Vagina (tissue), 2 donors: Measurements from ENCODE around the gene ITK. TPM values are rescaled to one million over a fixed set of nuclear protein-coding genes. Genes with fewer than 3 reads are reported as not detected.
A peak's percentile ranks its signal among the peaks of the same experiment; 100 is the strongest.

ENCODE experiments used
- DNase-seq, 2 donors: peaks; one replicate each; pipeline ENCODE4 v3.0.0-alpha.2; 2017; ENCODE audit errors: extremely low spot score in 2 of 2
- H3K27ac ChIP-seq: fragments of 200-600 bp; sonication (generic); one replicate; pipeline ENCODE4 v1.5.1; 2019
- H3K27me3 ChIP-seq: fragments of 200-600 bp; sonication (generic); one replicate; pipeline ENCODE4 v1.5.1; 2019
- H3K36me3 ChIP-seq, 2 donors: fragments of 200-600 bp; sonication (generic); one replicate each; pipeline ENCODE4 v1.5.1; 2017 to 2019
- H3K4me1 ChIP-seq: fragments of 200-600 bp; sonication (generic); one replicate; pipeline ENCODE4 v1.5.1; 2019
- H3K4me3 ChIP-seq, 2 donors: fragments of 200-600 bp; sonication (generic); 1 replicate in 1 of 2; 2 replicates in 1 of 2; pipeline ENCODE4 v1.5.1; 2016 to 2019
- H3K9me3 ChIP-seq: fragments of 200-600 bp; sonication (generic); one replicate; pipeline ENCODE4 v1.5.1; 2019
- CTCF ChIP-seq, 3 experiments: fragments of 450-650 bp in 2 of 3; fragments of 200-600 bp in 1 of 3; sonication (generic) in 1 of 3; IDR thresholded peaks; one replicate each; pipeline ENCODE4 v1.5.1; 2017 to 2019; ENCODE audit warnings: antibody characterized with exemption in 3 of 3, mild to moderate bottlenecking in 2 of 3, moderate library complexity in 2 of 3
- POLR2A ChIP-seq, 2 donors: fragments of 450-650 bp; IDR thresholded peaks; one replicate each; pipeline ENCODE4 v1.6.1; 2017; ENCODE audit warnings: antibody characterized with exemption in 2 of 2, mild to moderate bottlenecking in 2 of 2, moderate library complexity in 2 of 2
- POLR2AphosphoS5 ChIP-seq, 2 donors: sonication (generic); formaldehyde crosslinking; IDR thresholded peaks; one replicate each; pipeline ENCODE4 v1.9.0; 2017; ENCODE audit warnings: antibody characterized with exemption in 2 of 2, mild to moderate bottlenecking in 2 of 2, low read depth in 1 of 2; ENCODE audit not compliant: insufficient read depth in 1 of 2
- intact Hi-C: fragments of 100-400 bp; cut with DNase I; formaldehyde crosslinking; loops from one replicate; pipeline ENCODE4 v1.15.1; 2023
- total RNA-seq: library from RNA; depleted of rRNA; stranded (reverse); fragments of >200 nt; gene quantifications from one replicate; pipeline ENCODE4 v1.2.3, GENCODE V29; 2016

ITK gene
- total RNA-seq, 1 donor from 2014 or later = 15.7 TPM

- H3K4me3 ChIP-seq = no peak overlapping the region
- no peaks in the 10 kb centered on the region for H3K9me3 ChIP-seq
- DNase-seq = no peak
- intact Hi-C loops = no loop called here
- no peaks in the 10 kb centered on the region for H3K36me3 ChIP-seq
- peak in 2 of 3 experiments; percentile 42 to 52 for TF ChIP-seq CTCF (IDR thresholded peaks at IDR 0.05)
- TF ChIP-seq POLR2A (IDR thresholded peaks at IDR 0.05) = no peak
- no peak overlapping the region for H3K27ac ChIP-seq
- no peaks in the 10 kb centered on the region for H3K27me3 ChIP-seq
- H3K4me1 ChIP-seq = no peaks in the 10 kb centered on the region
These were observed 72.9 kb downstream of the ITK start for GRCh38 chr5:157253547-157253946.

GRCh38 chr5:157258450-157258849 lies 77.8 kb downstream of the ITK start:
- intact Hi-C loops = no loop called here

DNA sequence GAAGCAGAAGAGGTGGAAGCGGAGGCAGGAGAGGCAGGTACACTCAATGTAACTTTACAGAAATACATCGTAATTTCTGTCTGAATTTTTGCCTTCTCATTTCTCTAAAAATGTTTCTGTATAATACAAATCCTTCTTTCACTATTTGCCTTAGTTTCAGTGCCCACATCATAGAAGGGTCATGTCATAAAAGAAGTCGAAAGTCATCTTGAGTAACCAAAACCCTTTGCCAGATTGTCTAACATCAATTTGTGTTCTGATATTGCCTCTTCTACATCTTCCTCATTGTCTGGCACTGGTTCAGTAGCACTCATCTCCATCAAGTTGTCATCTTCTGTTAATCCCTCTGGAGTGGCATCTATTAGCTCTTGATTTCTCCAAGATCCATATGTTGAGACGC lies 79.1 kb downstream of the ITK start:
- intact Hi-C loops = no loop called here
- Histone ChIP-seq H3K27ac (no peak overlapping the region), H3K36me3 (no peaks in the 10 kb centered on the region), H3K9me3 (no peaks in the 10 kb centered on the region), H3K27me3 (no peaks in the 10 kb centered on the region), H3K4me1 (no peaks in the 10 kb centered on the region), H3K4me3 (no peak overlapping the region)
- DNase-seq = no peak
- TF ChIP-seq POLR2A (IDR thresholded peaks at IDR 0.05) (no peak), POLR2AphosphoS5 (IDR thresholded peaks at IDR 0.05; ENCODE audit: insufficient read depth in 1 of 2, low read depth in 1 of 2) (no peak), CTCF (IDR thresholded peaks at IDR 0.05) (no peak)

More at GRCh38 chr5:157258450-157258849, 77.8 kb downstream of the ITK start:
- H3K9me3 ChIP-seq = no peaks in the 10 kb centered on the region
- DNase-seq = no peak
- no peak overlapping the region for H3K27ac ChIP-seq
- TF ChIP-seq POLR2A (IDR thresholded peaks at IDR 0.05) (no peak), CTCF (IDR thresholded peaks at IDR 0.05) (no peak), POLR2AphosphoS5 (IDR thresholded peaks at IDR 0.05; ENCODE audit: insufficient read depth in 1 of 2, low read depth in 1 of 2) (no peak)
- H3K27me3 ChIP-seq = no peaks in the 10 kb centered on the region
- no peaks in the 10 kb centered on the region for H3K4me1 ChIP-seq
- no peak overlapping the region for H3K4me3 ChIP-seq
- no peaks in the 10 kb centered on the region for H3K36me3 ChIP-seq

DNA sequence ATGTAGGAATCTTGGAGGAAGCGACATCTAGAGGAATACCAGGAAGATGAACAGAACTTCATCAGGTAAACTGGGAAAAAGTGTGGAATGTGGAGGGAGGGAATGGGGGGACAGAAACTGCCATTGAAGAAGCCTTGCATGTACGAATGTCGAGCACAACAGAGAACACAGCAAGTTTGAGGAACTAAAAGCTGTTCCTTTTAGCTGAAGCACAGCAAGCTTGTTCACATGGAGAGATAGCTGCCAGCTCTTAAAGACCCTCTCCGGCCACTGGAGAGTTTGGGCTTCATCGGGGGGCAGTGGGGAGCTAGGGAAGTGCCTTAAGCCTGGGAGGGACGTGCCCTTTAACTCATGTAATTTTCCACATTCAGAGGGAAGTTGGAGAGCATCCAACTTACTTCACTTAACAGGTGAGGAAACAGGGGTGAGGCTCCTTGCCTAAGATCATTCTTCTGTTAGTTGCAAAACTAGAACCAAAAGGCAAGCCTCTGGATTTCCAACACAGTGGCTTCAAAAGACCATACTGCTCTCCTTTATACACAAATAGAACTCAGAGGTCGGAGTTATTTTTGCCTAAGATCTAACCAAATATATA lies 83.0 kb downstream of the ITK start:
- Histone ChIP-seq H3K4me3 (no peak overlapping the region), H3K9me3 (no peaks in the 10 kb centered on the region), H3K36me3 (no peaks in the 10 kb centered on the region), H3K27me3 (no peaks in the 10 kb centered on the region), H3K27ac (no peak overlapping the region), H3K4me1 (peaks cover 18% of the 10 kb centered on the region)
- intact Hi-C loops = no loop called here
- TF ChIP-seq CTCF (IDR thresholded peaks at IDR 0.05) = no peak
- no peak for TF ChIP-seq POLR2A (IDR thresholded peaks at IDR 0.05)
- no peak for TF ChIP-seq POLR2AphosphoS5 (IDR thresholded peaks at IDR 0.05; ENCODE audit: insufficient read depth in 1 of 2, low read depth in 1 of 2)
- DNase-seq = no peak

- no peak for DNase-seq
- Histone ChIP-seq H3K4me1 (peaks cover 18% of the 10 kb centered on the region), H3K27ac (peak within 1 kb of the TSS; percentile 27), H3K36me3 (no peaks in the 10 kb centered on the region), H3K4me3 (peak within 1 kb of the TSS; percentile 61 to 94), H3K9me3 (no peaks in the 10 kb centered on the region), H3K27me3 (no peaks in the 10 kb centered on the region)
- TF ChIP-seq POLR2A (IDR thresholded peaks at IDR 0.05) = no peak
- TF ChIP-seq POLR2AphosphoS5 (IDR thresholded peaks at IDR 0.05; ENCODE audit: insufficient read depth in 1 of 2, low read depth in 1 of 2) = no peak
- no peak for TF ChIP-seq CTCF (IDR thresholded peaks at IDR 0.05)
- intact Hi-C loops = no loop called here
These were observed 85.2 kb downstream of the ITK start, which contains the start of gene CYFIP2 for GRCh38 chr5:157265714-157266285. Gene CYFIP2 (plus strand): TSS chr5:157266123. CDS start chr5:157285362, 19,239 bp downstream.
